HG03135 (cell line): ENCODE results near the gene MSH5.
"Not testable (repeated sequence)": the region's sequence is repeated elsewhere in the genome, so short reads cannot be mapped to it uniquely, and the experiment has no call there.

ENCODE experiments used
- ATAC-seq: cut with Tn5 transposase; IDR thresholded peaks from one replicate; pipeline ENCODE4 v1.9.1; 2021; ENCODE audit warnings: mild to moderate bottlenecking, moderate library complexity; ENCODE audit not compliant: unreplicated experiment

MSH5 gene

DNA sequence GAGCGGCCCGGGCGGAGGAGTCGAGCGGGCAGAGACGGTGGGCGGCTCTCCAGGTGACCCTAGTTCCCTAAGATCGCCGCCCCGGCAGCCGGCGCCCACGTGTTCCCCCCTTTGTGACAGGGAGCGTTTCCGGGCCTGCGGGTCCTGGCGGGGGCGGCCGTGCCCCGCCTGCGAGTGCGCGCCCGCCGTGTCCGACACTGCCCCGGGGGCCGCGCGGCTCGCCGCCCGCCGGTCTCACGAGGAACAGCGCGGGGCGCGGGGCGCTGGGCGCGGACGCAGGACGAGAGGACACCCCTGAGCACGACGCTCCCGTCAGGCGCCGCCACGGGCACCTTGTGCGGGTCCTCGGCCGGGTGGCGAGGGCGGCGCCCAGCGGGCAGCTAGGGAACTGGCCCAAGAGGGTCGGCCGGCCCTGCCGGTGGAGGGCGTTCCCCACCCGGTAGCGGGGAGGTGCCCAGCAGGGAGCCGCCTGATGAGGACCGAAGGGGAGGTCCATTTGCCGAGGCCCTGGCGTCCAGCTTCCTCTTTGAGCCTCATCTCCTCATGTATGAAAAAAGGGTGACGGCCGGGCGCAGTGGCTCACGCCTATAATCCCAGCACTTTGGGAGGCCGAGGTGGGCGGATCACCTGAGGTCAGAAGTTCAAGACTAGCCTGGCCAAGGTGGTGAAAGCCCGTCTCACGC lies 56.0 kb downstream of the MSH5 start, which contains the start of gene VARS1:
TSS of gene VARS1 (minus strand) at position 137 of the 683 bp plus-strand sequence. CDS start 535 bp downstream, outside the sequence.
- peak; percentile 62 for ATAC-seq

DNA sequence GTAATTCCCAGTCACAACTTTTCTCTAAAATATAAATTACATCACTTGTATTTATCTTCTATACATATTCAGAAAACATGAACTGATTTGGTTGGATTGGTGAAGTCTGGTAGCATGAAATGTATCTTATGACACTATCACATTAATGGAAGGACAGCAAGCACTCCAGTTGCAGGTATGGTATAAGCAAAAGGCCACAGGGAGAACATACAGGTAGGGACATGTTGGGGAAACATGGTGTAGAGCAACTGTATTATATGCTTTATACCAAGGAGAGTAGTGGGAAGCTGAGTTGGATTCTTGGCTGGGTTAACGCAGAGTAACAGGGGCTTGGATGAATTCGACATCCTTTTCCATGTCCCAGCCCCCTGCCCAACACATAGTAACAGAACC lies 57.2 kb downstream of the MSH5 start:
- no peak for ATAC-seq

GRCh38 chr6:31797588-31797987 lies 57.8 kb downstream of the MSH5 start:
- ATAC-seq, result no peak

GRCh38 chr6:31799781-31800180 lies 60.0 kb downstream of the MSH5 start:
- no peak for ATAC-seq

- ATAC-seq, result not testable (repeated sequence)
Observed at GRCh38 chr6:31801031-31801927, 61.5 kb downstream of the MSH5 start.

GRCh38 chr6:31805939-31806469 lies 66.2 kb downstream of the MSH5 start:
- ATAC-seq, result peak; percentile 20

DNA sequence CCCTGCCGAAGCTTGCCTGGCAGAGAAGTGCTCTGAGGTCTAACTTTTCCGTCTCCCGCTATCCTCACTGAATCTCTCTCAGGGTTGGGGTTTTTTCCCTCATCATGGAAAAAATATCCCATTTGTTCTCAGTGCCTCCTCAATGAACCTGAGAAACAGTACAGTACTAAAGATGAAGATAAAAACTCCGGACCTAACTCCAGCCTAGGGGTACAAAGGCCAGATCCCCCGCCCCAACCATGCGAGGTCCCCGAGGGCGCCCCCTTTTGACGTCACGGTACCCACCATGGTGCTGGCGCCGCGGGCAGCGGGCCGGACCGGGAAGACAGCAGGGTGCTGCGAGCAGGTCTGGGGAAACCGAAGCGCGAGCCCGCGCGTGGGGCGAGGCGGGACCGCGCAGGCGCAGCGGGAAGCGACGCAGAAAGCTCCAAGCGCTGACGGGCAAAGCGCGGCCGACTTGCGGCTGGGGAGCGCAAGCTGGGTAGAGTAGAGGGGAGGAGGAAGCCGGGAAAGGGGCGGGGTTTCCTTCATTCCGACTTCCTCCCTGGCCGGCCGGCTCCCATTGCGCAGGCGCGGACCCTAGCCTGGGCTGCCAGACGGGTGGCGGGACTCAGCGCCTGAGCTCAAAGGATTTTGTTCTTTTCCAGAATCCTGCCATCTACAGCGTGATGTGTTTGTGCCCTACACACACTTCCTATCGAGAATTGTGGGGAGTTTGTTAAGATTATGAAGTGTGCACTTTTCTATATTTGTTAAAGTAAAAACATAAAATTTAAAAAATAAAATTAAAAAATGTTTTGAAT lies 66.9 kb downstream of the MSH5 start, which contains the start of gene LSM2:
TSS of gene LSM2 (minus strand) at position 497 of the 803 bp plus-strand sequence. CDS start at position 288, 209 bp downstream.
- ATAC-seq, result peak; percentile 84

- not testable (repeated sequence) for ATAC-seq
Observed at GRCh38 chr6:31808599-31808998, 68.8 kb downstream of the MSH5 start.

DNA sequence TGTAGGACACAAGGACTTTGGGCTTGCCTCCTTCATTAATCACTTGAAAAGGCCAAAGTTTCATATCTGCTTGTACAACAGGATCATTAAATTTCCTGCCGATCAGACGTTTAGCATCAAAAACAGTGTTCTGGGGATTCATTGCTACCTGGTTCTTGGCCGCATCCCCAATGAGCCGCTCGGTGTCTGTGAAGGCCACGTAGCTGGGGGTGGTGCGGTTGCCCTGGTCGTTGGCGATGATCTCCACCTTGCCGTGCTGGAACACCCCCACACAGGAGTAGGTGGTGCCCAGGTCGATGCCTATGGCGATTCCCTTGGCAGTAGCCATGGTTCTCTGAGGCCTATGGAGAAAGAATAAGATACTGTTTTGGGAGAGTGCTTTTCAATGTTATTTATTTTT lies 71.8 kb downstream of the MSH5 start:
- ATAC-seq, result no peak
